Endodermal cell (in vitro differentiated cells): Measurements from ENCODE around the gene YLPM1. TPM values are rescaled to one million over a fixed set of nuclear protein-coding genes. Genes with fewer than 3 reads are reported as not detected.

Experiments used
- DNase-seq: peaks from one replicate; pipeline ENCODE4 v3.0.0-alpha.2; 2017
- H3K27ac ChIP-seq: 2 replicates; pipeline ENCODE4 v1.5.1; 2013; ENCODE audit warnings: mild to moderate bottlenecking, low read depth, low read length, moderate library complexity
- H3K27me3 ChIP-seq: 2 replicates; pipeline ENCODE4 v1.6.1; 2013; ENCODE audit warnings: mild to moderate bottlenecking, low read length, moderate library complexity; ENCODE audit not compliant: insufficient read depth, control insufficient read depth, poor library complexity, severe bottlenecking
- H3K36me3 ChIP-seq: 2 replicates; pipeline ENCODE4 v1.7.0; 2013; ENCODE audit warnings: mild to moderate bottlenecking, low read length, moderate library complexity; ENCODE audit not compliant: control insufficient read depth, insufficient read depth
- H3K4me1 ChIP-seq: one replicate; pipeline ENCODE4 v1.7.0; 2013; ENCODE audit warnings: low read length; ENCODE audit not compliant: control insufficient read depth, insufficient read depth
- H3K4me3 ChIP-seq: 2 replicates; pipeline ENCODE4 v1.5.1; 2013; ENCODE audit warnings: mild to moderate bottlenecking, low read length, moderate library complexity
- H3K9ac ChIP-seq: 2 replicates; pipeline ENCODE4 v1.6.1; 2013; ENCODE audit warnings: mild to moderate bottlenecking, low read length, moderate library complexity; ENCODE audit not compliant: poor library complexity, severe bottlenecking; ENCODE audit errors: extremely low read depth
- H3K9me3 ChIP-seq: 2 replicates; pipeline ENCODE4 v1.6.1; 2013; ENCODE audit warnings: mild to moderate bottlenecking, low read length, moderate library complexity; ENCODE audit not compliant: control insufficient read depth
- H3K27ac Mint-ChIP-seq: 2 replicates; pipeline ENCODE4 v1.8.0; 2020; ENCODE audit warnings: mixed read lengths
- H3K27me3 Mint-ChIP-seq: 2 replicates; pipeline ENCODE4 v1.8.0; 2021; ENCODE audit warnings: mild to moderate bottlenecking, mixed read lengths; ENCODE audit not compliant: insufficient read depth
- H3K36me3 Mint-ChIP-seq: 2 replicates; pipeline ENCODE4 v1.8.0; 2020; ENCODE audit warnings: low read depth, mixed read lengths
- H3K4me1 Mint-ChIP-seq: 2 replicates; pipeline ENCODE4 v1.8.0; 2020; ENCODE audit warnings: mixed read lengths
- H3K4me3 Mint-ChIP-seq: 2 replicates; pipeline ENCODE4 v1.8.0; 2020; ENCODE audit warnings: mild to moderate bottlenecking, moderate library complexity, mixed read lengths
- H3K9me3 Mint-ChIP-seq: 2 replicates; pipeline ENCODE4 v1.8.0; 2020; ENCODE audit warnings: mild to moderate bottlenecking, mixed read lengths
- WGBS, 2 experiments: methylation state at CpG; one replicate each; pipeline versions ENCODE4 v1.1.5 to v1.1.7; 2013; ENCODE audit warnings: missing lambda C conversion rate in 2 of 2, mixed read lengths in 1 of 2; ENCODE audit not compliant: insufficient coverage in 1 of 2, insufficient read length in 1 of 2; 5-methylcytosine and 5-hydroxymethylcytosine counted together
- total RNA-seq, 2 donors: library from RNA; stranded (reverse); fragmentation: NEBNext Ultra II Directional in 1 of 2; extraction: Animal tissue kit (Norgen Biotek cat#: 25700) in 1 of 2; gene quantifications; 2 replicates in 1 of 2; 3 replicates in 1 of 2; pipeline ENCODE4 v1.2.1, GENCODE V29; 2021
- TF ChIP-seq, protein P1 (sequence below): fragments of 200-600 bp; sonication (generic); conservative IDR thresholded peaks from 2 replicates; pipeline ENCODE4 v1.5.0; 2021; ENCODE audit warnings: antibody characterized with exemption, mild to moderate bottlenecking

The YLPM1 gene
- total RNA-seq, 2 donors from 2014 or later: 75.2 to 76.2 TPM

DNA sequence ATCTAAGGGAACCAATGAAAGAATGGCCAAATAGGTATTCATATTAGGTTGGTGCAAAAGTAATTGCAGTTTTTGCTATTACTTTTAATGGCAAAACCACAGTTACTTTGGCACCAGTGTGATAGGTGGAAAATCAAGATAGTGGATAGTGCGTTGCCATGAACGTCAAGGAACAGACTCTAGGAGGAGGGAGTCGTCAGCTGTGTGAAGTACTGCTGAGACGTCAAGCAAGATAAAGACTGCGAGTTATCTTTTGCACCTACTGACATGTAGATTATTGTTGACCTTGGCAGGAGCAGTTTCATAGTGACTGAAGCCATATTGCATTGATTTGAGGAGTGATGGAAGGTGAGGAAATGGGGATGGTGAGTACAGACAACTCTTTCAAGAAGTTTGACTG is 8.3 kb downstream of the YLPM1 start:
- Histone ChIP-seq H3K27ac (no peak overlapping the region), H3K9me3 (no peaks in the 10 kb centered on the region), H3K36me3 (peaks cover 22% of the 10 kb centered on the region), H3K4me3 (no peak overlapping the region), H3K4me1 (no peaks in the 10 kb centered on the region), H3K9ac (no peak overlapping the region), H3K27me3 (no peaks in the 10 kb centered on the region)
- TF ChIP-seq, protein P1, sequence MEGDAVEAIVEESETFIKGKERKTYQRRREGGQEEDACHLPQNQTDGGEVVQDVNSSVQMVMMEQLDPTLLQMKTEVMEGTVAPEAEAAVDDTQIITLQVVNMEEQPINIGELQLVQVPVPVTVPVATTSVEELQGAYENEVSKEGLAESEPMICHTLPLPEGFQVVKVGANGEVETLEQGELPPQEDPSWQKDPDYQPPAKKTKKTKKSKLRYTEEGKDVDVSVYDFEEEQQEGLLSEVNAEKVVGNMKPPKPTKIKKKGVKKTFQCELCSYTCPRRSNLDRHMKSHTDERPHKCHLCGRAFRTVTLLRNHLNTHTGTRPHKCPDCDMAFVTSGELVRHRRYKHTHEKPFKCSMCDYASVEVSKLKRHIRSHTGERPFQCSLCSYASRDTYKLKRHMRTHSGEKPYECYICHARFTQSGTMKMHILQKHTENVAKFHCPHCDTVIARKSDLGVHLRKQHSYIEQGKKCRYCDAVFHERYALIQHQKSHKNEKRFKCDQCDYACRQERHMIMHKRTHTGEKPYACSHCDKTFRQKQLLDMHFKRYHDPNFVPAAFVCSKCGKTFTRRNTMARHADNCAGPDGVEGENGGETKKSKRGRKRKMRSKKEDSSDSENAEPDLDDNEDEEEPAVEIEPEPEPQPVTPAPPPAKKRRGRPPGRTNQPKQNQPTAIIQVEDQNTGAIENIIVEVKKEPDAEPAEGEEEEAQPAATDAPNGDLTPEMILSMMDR: no peak
- Mint-ChIP-seq H3K27ac (no peak overlapping the region), H3K27me3 (no peaks in the 10 kb centered on the region), H3K9me3 (no peaks in the 10 kb centered on the region), H3K36me3 (peaks cover 29% of the 10 kb centered on the region), H3K4me1 (peaks cover 18% of the 10 kb centered on the region), H3K4me3 (no peak overlapping the region)
- no peak for DNase-seq
- WGBS, 2 experiments: 65 to 74% methylated on average over 5 of the region's 5 CpGs

DNA sequence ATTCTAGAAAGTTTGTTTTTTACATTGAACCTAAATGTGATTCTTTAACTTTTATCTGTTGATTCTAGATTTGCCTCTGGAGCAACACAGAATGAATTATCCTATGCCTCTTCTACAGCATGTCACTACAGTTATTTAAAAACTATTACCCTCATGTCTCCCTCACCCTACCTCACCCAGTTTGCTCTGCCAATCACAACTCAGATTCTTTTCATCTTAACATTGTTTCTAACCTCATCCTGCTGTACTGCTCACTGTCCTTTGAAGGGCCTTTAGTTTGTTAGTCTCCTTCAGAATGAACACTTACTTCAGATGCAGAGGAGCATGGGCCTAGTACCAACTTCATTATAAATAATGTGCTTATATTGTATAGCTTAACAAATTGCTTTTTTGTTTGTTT is 21.5 kb downstream of the YLPM1 start:
- no peak overlapping the region for H3K27ac Mint-ChIP-seq
- no peak overlapping the region for H3K4me3 Mint-ChIP-seq
- H3K36me3 Mint-ChIP-seq: peaks cover 71% of the 10 kb centered on the region

DNA sequence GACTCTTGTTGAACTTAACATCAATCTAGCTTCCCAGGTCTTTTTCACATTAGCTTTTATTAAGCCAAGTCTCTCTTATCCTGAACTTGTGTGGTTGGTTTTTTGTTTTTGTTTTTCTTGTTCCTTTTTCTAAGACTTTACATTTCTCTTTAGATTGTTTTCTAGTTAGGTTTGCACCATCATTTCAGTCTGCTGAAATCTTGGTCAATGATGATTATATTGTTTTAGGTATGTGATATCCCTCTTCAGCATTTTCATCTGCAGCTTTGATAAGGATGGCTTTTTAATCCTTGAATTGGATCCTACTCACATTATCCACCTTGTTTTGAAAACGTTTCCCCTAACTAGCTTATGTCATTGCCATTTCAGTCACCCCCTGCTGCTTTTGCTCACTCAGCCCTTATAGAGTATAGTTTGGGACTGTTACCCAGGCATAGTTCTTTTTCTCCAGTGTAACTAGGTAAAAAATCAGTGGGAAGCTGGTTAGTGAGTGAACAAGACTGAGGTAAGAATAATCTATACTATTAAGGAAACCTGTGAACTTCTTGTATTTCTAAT is 22.0 kb downstream of the YLPM1 start:
- 50% methylated on average over 1 of the region's 1 CpG; no CpG with 5 or more reads in 1 of the 2 experiments for WGBS, 2 experiments
- Histone ChIP-seq H3K9ac (no peak overlapping the region), H3K4me3 (no peak overlapping the region), H3K27ac (no peak overlapping the region), H3K36me3 (peaks cover 75% of the 10 kb centered on the region), H3K27me3 (no peaks in the 10 kb centered on the region), H3K4me1 (peaks cover 12% of the 10 kb centered on the region), H3K9me3 (no peaks in the 10 kb centered on the region)
- Mint-ChIP-seq H3K4me3 (no peak overlapping the region), H3K9me3 (peaks cover 3% of the 10 kb centered on the region), H3K36me3 (peaks cover 69% of the 10 kb centered on the region), H3K27me3 (no peaks in the 10 kb centered on the region), H3K4me1 (peaks cover 21% of the 10 kb centered on the region), H3K27ac (no peak overlapping the region)
- no peak for DNase-seq
- TF ChIP-seq, protein P1: no peak

More for the DNA sequence above, 21.5 kb downstream of the YLPM1 start:
- no peak overlapping the region for H3K27ac ChIP-seq
- H3K9me3 ChIP-seq: no peaks in the 10 kb centered on the region
- peaks cover 79% of the 10 kb centered on the region for H3K36me3 ChIP-seq
- H3K9ac ChIP-seq: no peak overlapping the region
- Mint-ChIP-seq H3K9me3 (peaks cover 3% of the 10 kb centered on the region), H3K27me3 (no peaks in the 10 kb centered on the region), H3K4me1 (peaks cover 21% of the 10 kb centered on the region)
- TF ChIP-seq, protein P1: no peak
- H3K27me3 ChIP-seq: no peaks in the 10 kb centered on the region
- H3K4me1 ChIP-seq: peaks cover 13% of the 10 kb centered on the region
- no peak for DNase-seq
- H3K4me3 ChIP-seq: no peak overlapping the region
